HL-60 (cell line): ENCODE measurements around the gene GYG1.

Source experiments
- CTCF ChIP-seq: IDR thresholded peaks from one replicate; pipeline ENCODE4 v1.5.1; 2011; ENCODE audit warnings: low read length, control low read depth, inconsistent platforms; ENCODE audit not compliant: insufficient read depth
- GABPA ChIP-seq: IDR thresholded peaks from 2 replicates; pipeline ENCODE4 v1.6.1; 2012; ENCODE audit warnings: low read depth
- POLR2AphosphoS5 ChIP-seq: IDR thresholded peaks from 2 replicates; pipeline ENCODE4 v1.6.1; 2012; ENCODE audit warnings: low read depth
- REST ChIP-seq: IDR thresholded peaks from 2 replicates; pipeline ENCODE4 v1.6.1; 2012; ENCODE audit warnings: low read depth; ENCODE audit not compliant: insufficient replicate concordance

- TF ChIP-seq GABPA (no peak), CTCF (no peak), REST (no peak), POLR2AphosphoS5 (no peak)
Measured at GRCh38 chr3:148998715-148999423, 7.5 kb downstream of the GYG1 start.
